NT2/D1 (cell line): ENCODE data around the gene LPCAT2.

Source experiments
- DNase-seq: peaks from one replicate; pipeline ENCODE4 v3.0.0-alpha.2; 2011; ENCODE audit warnings: low read depth, low spot score
- H3K27me3 ChIP-seq: 2 replicates; pipeline ENCODE4 v1.6.0; 2011; ENCODE audit warnings: mild to moderate bottlenecking; ENCODE audit not compliant: insufficient read length, insufficient read depth
- H3K36me3 ChIP-seq: 2 replicates; pipeline ENCODE4 v1.6.1; 2011; ENCODE audit warnings: mild to moderate bottlenecking, low read length, mixed read lengths; ENCODE audit not compliant: insufficient read depth, insufficient read length
- H3K4me1 ChIP-seq: 2 replicates; pipeline ENCODE4 v1.5.1; 2011; ENCODE audit not compliant: insufficient read depth, insufficient read length
- H3K4me3 ChIP-seq: 2 replicates; pipeline ENCODE4 v1.5.1; 2011; ENCODE audit warnings: low read depth; ENCODE audit not compliant: insufficient read length
- H3K9ac ChIP-seq: 2 replicates; pipeline ENCODE4 v1.6.0; 2011; ENCODE audit warnings: low read depth; ENCODE audit not compliant: insufficient read length
- H3K9me3 ChIP-seq: 2 replicates; pipeline ENCODE4 v1.5.1; 2011; ENCODE audit warnings: mild to moderate bottlenecking, low read length; ENCODE audit not compliant: insufficient read depth
- SUZ12 ChIP-seq: IDR thresholded peaks from 2 replicates; pipeline ENCODE4 v1.6.1; 2011; ENCODE audit not compliant: insufficient read length, insufficient read depth; ENCODE audit errors: extremely low read depth
- YY1 ChIP-seq: IDR thresholded peaks from 2 replicates; pipeline ENCODE4 v1.6.1; 2011; ENCODE audit not compliant: insufficient read length, insufficient read depth
- ZNF274 ChIP-seq: IDR thresholded peaks from 2 replicates; pipeline ENCODE4 v1.6.1; 2011; ENCODE audit warnings: mild to moderate bottlenecking, low read depth, low read length

LPCAT2 gene

DNA sequence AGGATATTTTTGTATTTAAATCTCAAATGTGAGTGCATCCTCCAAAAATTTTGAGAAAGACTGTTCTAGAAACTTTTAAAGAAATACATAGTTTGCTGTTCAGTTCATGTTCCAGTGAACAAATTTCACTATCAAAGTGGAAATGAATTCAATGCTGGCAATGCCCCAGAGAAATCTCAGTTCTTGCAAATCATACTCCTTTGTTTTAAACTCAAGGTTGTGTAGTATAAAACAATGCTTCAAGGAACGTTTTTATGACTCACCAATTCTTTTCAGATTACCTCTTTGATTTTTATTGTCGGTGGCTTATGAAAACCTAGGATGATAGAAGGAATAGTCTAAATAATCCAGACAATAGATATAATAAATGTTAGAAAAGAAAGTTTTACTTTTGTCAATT, 17.6 kb downstream of the LPCAT2 start:
- TF ChIP-seq SUZ12 (no peak), ZNF274 (no peak), YY1 (no peak)
- Histone ChIP-seq H3K27me3 (no peaks in the 10 kb centered on the region), H3K36me3 (peaks cover 21% of the 10 kb centered on the region), H3K9ac (no peak overlapping the region), H3K4me1 (no peaks in the 10 kb centered on the region), H3K4me3 (no peak overlapping the region), H3K9me3 (peaks cover 11% of the 10 kb centered on the region)
- no peak for DNase-seq

DNA sequence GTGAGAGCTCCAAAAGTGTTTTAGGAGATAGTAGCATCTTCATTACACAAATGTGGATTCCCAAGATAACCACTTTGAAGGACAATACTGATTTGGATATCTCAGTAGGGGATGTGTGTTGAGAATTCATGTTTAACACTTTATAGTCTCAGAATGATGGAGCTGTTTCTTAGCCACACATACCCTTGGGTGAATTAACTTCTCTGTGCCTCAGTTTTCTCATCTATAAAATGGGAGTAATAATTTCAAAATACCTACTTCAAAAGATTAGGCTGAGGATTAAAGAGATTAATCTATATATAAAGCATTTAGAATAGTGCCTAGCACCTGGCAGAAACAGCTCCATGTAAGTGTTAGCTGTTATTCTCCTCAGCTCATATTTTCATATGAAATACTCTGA, 19.0 kb downstream of the LPCAT2 start:
- no peak overlapping the region for H3K9ac ChIP-seq
- no peaks in the 10 kb centered on the region for H3K9me3 ChIP-seq
- peaks cover 25% of the 10 kb centered on the region for H3K36me3 ChIP-seq
- H3K4me3 ChIP-seq = no peak overlapping the region
- H3K27me3 ChIP-seq = no peaks in the 10 kb centered on the region
- no peak for TF ChIP-seq SUZ12
- no peak for TF ChIP-seq YY1
- TF ChIP-seq ZNF274 = no peak
- no peak for DNase-seq
- H3K4me1 ChIP-seq = no peaks in the 10 kb centered on the region

DNA sequence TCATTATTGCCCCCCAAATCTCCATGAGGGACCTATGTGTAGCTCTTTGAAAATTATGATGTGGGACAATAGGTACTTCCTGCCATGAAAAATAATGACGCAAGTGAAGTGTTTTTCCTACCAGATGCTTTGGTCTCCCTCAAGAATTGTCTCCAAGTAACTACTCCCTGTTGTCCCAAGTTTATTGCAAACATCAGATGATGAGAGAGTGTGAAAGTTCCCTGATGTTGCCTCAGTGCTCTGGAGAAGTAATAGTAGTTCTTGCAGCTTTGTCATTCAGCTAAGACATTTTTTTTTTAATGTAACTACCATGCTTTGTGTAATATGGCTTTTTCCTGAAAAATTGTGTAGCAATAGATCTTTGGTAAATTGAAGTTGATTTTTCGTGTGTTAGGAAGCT, 20.1 kb downstream of the LPCAT2 start:
- H3K9me3 ChIP-seq = no peaks in the 10 kb centered on the region
- H3K4me3 ChIP-seq = no peak overlapping the region
- H3K4me1 ChIP-seq = no peaks in the 10 kb centered on the region
- H3K9ac ChIP-seq = no peak overlapping the region
- peaks cover 27% of the 10 kb centered on the region for H3K36me3 ChIP-seq
- no peaks in the 10 kb centered on the region for H3K27me3 ChIP-seq
- TF ChIP-seq ZNF274 = no peak
- no peak for DNase-seq

DNA sequence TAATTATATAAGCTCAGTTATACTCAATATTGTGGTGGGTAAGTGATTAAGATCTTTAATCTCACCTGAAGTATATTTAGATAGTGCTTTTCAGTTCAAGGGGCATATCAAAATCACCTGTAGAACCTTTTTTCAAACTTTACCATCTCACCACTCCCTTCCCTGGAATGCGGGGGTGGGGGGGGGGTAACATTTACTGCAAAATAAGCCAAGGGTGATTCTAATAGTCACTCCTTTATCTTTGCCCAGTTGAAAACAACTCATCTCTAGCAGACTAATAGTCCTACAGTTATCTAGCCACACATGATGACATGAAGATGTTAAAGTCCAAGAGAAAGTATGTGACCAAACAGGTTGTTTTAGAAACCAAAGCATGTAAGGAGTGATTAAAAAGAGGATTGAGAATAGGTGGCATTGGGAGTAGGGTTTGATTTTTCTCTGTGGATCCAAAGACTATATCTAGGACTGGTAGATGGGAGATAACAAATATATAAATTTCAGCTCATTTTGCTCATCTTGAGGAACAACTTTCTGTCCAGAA, 21.5 kb downstream of the LPCAT2 start:
- DNase-seq = no peak
- peaks cover 27% of the 10 kb centered on the region for H3K36me3 ChIP-seq
- H3K4me1 ChIP-seq = no peaks in the 10 kb centered on the region
- no peak overlapping the region for H3K4me3 ChIP-seq
- no peaks in the 10 kb centered on the region for H3K9me3 ChIP-seq
- TF ChIP-seq ZNF274 (no peak), YY1 (no peak), SUZ12 (no peak)
- H3K9ac ChIP-seq = no peak overlapping the region
- H3K27me3 ChIP-seq = no peaks in the 10 kb centered on the region

DNA sequence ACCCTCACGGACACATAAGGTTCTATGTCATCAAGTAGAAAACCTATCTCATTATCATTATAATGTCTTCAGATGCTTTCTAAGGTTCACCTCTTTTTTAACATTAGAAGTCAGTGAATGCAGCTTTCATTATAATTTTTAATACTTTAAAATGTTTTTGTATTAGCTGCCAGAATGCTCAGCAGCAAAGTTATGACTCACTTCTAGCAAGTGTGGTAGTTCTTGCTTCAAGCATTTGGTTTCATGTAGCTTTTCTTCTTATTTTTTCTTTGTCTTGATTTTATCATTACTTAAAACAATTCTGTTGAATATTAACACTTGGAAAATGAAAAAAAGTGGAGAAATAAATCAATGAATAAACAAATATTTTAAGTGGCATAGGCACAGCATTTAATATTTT, 23.4 kb downstream of the LPCAT2 start:
- Histone ChIP-seq H3K9me3 (no peaks in the 10 kb centered on the region), H3K4me1 (no peaks in the 10 kb centered on the region), H3K27me3 (no peaks in the 10 kb centered on the region), H3K36me3 (peaks cover 27% of the 10 kb centered on the region), H3K9ac (no peak overlapping the region), H3K4me3 (no peak overlapping the region)
- DNase-seq = no peak
- TF ChIP-seq SUZ12 (no peak), ZNF274 (no peak), YY1 (no peak)

DNA sequence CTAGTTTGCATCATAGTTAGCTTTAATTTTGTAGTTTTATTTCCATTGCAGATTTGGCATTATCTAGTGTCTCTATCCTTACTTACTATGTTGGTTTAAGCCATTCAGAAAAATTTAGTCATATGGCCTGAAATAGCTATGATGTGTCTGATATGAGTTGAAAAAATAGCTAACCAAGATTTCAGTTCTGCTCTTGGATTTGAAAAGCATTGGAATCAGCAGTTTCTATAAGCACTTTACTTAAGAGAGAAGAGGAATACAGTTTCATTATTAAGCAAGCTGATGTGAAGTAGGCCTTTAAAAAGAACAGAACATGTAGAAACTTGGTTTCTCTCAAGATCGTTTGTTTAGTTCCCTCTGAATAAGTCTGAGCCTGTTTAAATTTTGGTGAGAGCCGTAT, 25.9 kb downstream of the LPCAT2 start:
- no peaks in the 10 kb centered on the region for H3K9me3 ChIP-seq
- no peaks in the 10 kb centered on the region for H3K27me3 ChIP-seq
- H3K36me3 ChIP-seq = peaks cover 16% of the 10 kb centered on the region
- H3K4me3 ChIP-seq = no peak overlapping the region
- no peak for DNase-seq
- H3K9ac ChIP-seq = no peak overlapping the region
- H3K4me1 ChIP-seq = no peaks in the 10 kb centered on the region
- TF ChIP-seq YY1 = no peak
- TF ChIP-seq SUZ12 = no peak
- TF ChIP-seq ZNF274 = no peak

DNA sequence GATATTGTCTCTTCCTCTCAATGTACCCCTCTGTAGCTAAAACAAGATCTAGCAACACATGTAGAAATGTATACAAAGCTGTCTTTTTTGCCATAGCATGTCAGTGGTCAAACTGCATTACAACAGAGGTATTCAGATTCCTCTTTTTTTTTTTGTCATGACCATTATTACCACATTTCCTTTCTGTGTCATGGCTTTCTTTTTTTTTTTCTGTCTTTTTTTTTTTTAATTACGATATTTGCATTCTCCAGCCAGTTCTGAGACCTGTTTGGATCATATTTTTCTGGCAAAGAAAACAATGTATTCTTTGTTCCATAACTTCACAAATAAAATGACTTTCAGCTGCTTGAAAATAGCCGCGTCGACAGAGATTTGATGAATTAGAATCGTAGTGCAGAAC, 30.2 kb downstream of the LPCAT2 start:
- no peaks in the 10 kb centered on the region for H3K9me3 ChIP-seq
- no peaks in the 10 kb centered on the region for H3K4me1 ChIP-seq
- H3K4me3 ChIP-seq = no peak overlapping the region
- TF ChIP-seq ZNF274 (no peak), YY1 (no peak), SUZ12 (no peak)
- no peak overlapping the region for H3K9ac ChIP-seq
- DNase-seq = no peak
- no peaks in the 10 kb centered on the region for H3K27me3 ChIP-seq
- no peaks in the 10 kb centered on the region for H3K36me3 ChIP-seq

DNA sequence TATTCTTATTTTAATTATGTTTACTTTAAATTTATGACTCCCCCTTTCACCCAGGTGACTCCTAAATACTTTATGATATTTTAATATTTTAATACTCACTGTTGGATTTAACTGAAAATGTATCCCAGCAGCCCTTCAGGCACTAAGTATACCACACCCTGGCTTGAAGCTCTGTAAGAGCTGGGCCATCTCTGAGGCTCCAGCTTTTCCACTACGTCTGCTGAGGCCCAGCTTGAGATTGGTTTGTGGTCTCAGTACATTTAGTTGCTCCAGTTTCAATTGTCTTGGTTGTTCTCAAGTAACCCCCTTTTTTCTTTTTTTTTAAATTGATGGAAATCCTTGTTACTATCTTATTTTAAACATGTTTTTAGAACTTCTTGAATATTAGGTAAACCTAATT, 30.6 kb downstream of the LPCAT2 start:
- Histone ChIP-seq H3K4me3 (no peak overlapping the region), H3K9me3 (no peaks in the 10 kb centered on the region), H3K4me1 (no peaks in the 10 kb centered on the region), H3K27me3 (no peaks in the 10 kb centered on the region), H3K9ac (no peak overlapping the region), H3K36me3 (no peaks in the 10 kb centered on the region)
- TF ChIP-seq ZNF274 (no peak), YY1 (no peak), SUZ12 (no peak)
- DNase-seq = no peak
